Loucy (cell line): Measurements from ENCODE around the gene FTCDNL1.

Experiments used
- EZH2phosphoT487 ChIP-seq: fragments of 200-600 bp; IDR thresholded peaks from 2 replicates; pipeline ENCODE4 v1.6.1; 2018; ENCODE audit warnings: antibody characterized with exemption, mild to moderate bottlenecking, moderate library complexity, borderline replicate concordance
- TF ChIP-seq, protein P1 (sequence below): fragments of 200-600 bp; sonication (generic); conservative IDR thresholded peaks from 2 replicates; pipeline ENCODE4 v1.5.1; 2014; ENCODE audit warnings: mild to moderate bottlenecking, antibody characterized with exemption, low read length

DNA sequence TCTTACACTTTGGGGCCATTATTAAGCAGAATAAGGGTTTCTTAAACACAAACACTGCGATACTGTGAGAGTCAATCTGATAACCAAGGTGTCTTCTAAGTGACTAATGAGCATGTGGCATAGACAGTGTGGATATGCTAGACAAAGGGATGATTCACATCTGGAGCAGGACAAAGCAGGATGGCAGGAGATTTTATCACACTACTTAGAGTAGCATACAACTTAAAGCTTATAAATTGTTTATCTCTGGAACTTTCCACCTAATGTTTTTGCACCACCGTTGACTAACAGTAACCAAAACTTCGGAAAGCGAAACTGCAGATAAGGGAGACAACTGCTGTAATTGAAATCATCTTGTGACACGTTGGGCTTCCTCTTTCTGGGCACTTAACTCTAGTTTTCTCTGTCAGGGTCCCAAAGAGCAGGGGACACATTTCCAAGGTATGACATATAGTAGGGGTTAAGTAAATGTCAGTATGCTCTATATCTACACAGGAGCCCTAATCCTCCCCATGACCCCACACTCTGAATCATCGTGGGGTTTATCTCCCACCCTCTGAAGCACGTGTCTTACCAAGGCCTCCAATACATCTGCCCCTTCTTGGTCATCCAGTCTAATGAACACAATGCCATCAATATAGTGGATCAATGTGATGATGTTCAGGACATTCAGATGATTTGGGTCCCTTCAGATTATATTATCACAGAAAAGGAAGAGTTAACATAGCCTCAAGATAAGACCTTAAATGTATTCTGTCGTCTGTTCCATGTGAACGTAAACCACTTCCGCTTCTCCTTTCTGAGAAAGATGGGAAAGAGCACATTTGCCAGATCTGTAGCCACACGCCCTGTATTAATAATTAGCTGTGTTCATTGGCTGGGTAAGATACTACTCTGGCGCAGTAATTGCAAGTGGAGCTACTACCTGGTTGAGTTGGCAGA is 78.7 kb downstream of the FTCDNL1 start:
- TF ChIP-seq, protein P1, sequence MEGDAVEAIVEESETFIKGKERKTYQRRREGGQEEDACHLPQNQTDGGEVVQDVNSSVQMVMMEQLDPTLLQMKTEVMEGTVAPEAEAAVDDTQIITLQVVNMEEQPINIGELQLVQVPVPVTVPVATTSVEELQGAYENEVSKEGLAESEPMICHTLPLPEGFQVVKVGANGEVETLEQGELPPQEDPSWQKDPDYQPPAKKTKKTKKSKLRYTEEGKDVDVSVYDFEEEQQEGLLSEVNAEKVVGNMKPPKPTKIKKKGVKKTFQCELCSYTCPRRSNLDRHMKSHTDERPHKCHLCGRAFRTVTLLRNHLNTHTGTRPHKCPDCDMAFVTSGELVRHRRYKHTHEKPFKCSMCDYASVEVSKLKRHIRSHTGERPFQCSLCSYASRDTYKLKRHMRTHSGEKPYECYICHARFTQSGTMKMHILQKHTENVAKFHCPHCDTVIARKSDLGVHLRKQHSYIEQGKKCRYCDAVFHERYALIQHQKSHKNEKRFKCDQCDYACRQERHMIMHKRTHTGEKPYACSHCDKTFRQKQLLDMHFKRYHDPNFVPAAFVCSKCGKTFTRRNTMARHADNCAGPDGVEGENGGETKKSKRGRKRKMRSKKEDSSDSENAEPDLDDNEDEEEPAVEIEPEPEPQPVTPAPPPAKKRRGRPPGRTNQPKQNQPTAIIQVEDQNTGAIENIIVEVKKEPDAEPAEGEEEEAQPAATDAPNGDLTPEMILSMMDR = no peak
- TF ChIP-seq EZH2phosphoT487 = no peak
